ENCODE results near the gene NFATC3.
"Not testable (repeated sequence)": the region's sequence is repeated elsewhere in the genome, so short reads cannot be mapped to it uniquely, and the experiment has no call there.

NFATC3 gene

GRCh38 chr16:68088130-68088972, 3.2 kb downstream of the NFATC3 start:
- DNase-seq (ENCODE audit: low read depth in 3 of 3, low spot score in 1 of 3), result no peak

- no peak for DNase-seq (ENCODE audit: low read depth in 3 of 3, low spot score in 1 of 3)
Observed at GRCh38 chr16:68089067-68089466, 3.9 kb downstream of the NFATC3 start.

- no peak for DNase-seq (ENCODE audit: low read depth in 3 of 3, low spot score in 1 of 3)
Observed at GRCh38 chr16:68090130-68090529, 5.0 kb downstream of the NFATC3 start.

- no peak for DNase-seq (ENCODE audit: low read depth in 3 of 3, low spot score in 1 of 3)
Observed at GRCh38 chr16:68090533-68090932, 5.4 kb downstream of the NFATC3 start.

- DNase-seq (ENCODE audit: low read depth in 3 of 3, low spot score in 1 of 3), result no peak
Observed at GRCh38 chr16:68091380-68092261, 6.5 kb downstream of the NFATC3 start.

GRCh38 chr16:68092275-68092674, 7.1 kb downstream of the NFATC3 start:
- DNase-seq (ENCODE audit: low read depth in 3 of 3, low spot score in 1 of 3), result not testable (repeated sequence)

- DNase-seq (ENCODE audit: low read depth in 3 of 3, low spot score in 1 of 3), result no peak
Observed at GRCh38 chr16:68093816-68094613, 8.8 kb downstream of the NFATC3 start.

- no peak for DNase-seq (ENCODE audit: low read depth in 3 of 3, low spot score in 1 of 3)
Observed at GRCh38 chr16:68094614-68094934, 9.4 kb downstream of the NFATC3 start.

GRCh38 chr16:68096491-68096890, 11.3 kb downstream of the NFATC3 start:
- no peak for DNase-seq (ENCODE audit: low read depth in 3 of 3, low spot score in 1 of 3)

- no peak for DNase-seq (ENCODE audit: low read depth in 3 of 3, low spot score in 1 of 3)
Observed at GRCh38 chr16:68097088-68097487, 11.9 kb downstream of the NFATC3 start.

- no peak for DNase-seq (ENCODE audit: low read depth in 3 of 3, low spot score in 1 of 3)
Observed at GRCh38 chr16:68097895-68098294, 12.7 kb downstream of the NFATC3 start.

- no peak for DNase-seq (ENCODE audit: low read depth in 3 of 3, low spot score in 1 of 3)
Observed at GRCh38 chr16:68100488-68100887, 15.3 kb downstream of the NFATC3 start.

GRCh38 chr16:68105611-68106010, 20.4 kb downstream of the NFATC3 start:
- DNase-seq (ENCODE audit: low read depth in 3 of 3, low spot score in 1 of 3), result no peak

GRCh38 chr16:68107230-68107928, 22.2 kb downstream of the NFATC3 start:
- DNase-seq (ENCODE audit: low read depth in 3 of 3, low spot score in 1 of 3), result not testable (repeated sequence)

- not testable (repeated sequence) for DNase-seq (ENCODE audit: low read depth in 3 of 3, low spot score in 1 of 3)
Observed at GRCh38 chr16:68109156-68109555, 24.0 kb downstream of the NFATC3 start.

GRCh38 chr16:68110611-68111010, 25.4 kb downstream of the NFATC3 start:
- not testable (repeated sequence) for DNase-seq (ENCODE audit: low read depth in 3 of 3, low spot score in 1 of 3)

GRCh38 chr16:68111379-68111778, 26.2 kb downstream of the NFATC3 start:
- DNase-seq (ENCODE audit: low read depth in 3 of 3, low spot score in 1 of 3), result no peak

GRCh38 chr16:68113059-68113761, 28.0 kb downstream of the NFATC3 start:
- no peak for DNase-seq (ENCODE audit: low read depth in 3 of 3, low spot score in 1 of 3)

- no peak for DNase-seq (ENCODE audit: low read depth in 3 of 3, low spot score in 1 of 3)
Observed at GRCh38 chr16:68113765-68114240, 28.6 kb downstream of the NFATC3 start.

GRCh38 chr16:68114939-68115338, 29.8 kb downstream of the NFATC3 start:
- not testable (repeated sequence) for DNase-seq (ENCODE audit: low read depth in 3 of 3, low spot score in 1 of 3)

All from stimulated activated CD4-positive, alpha-beta T cell treated with anti-CD3 and anti-CD28 coated beads, TNF-alpha, amount 100 ng/mL, for 1 hour (primary cell).